Activated T-helper 1 cell treated with anti-CD3 and anti-CD28 coated beads, Interleukin-12 subunit alpha, Interleukin-12 subunit beta, Interleukin-2, Interleukin-4 antibody, amounts not matched to agents 30 ng/mL and 10 ng/mL and 1 ng/mL, durations not matched to agents 14 hours and 24 hours and 36 hours (primary cell): Measurements from ENCODE around the gene MAN1C1. TPM values are rescaled to one million over a fixed set of nuclear protein-coding genes. Genes with fewer than 3 reads are reported as not detected.
"Not testable (repeated sequence)": the region's sequence is repeated elsewhere in the genome, so short reads cannot be mapped to it uniquely, and the experiment has no call there.

ENCODE experiments used
- DNase-seq: peaks from one replicate; pipeline ENCODE4 v3.0.0; 2021; ENCODE audit warnings: low spot score
- H3K27ac Mint-ChIP-seq: one replicate; pipeline ENCODE4 v1.8.0; 2021; ENCODE audit warnings: mild to moderate bottlenecking, mixed read lengths
- H3K27me3 Mint-ChIP-seq: one replicate; pipeline ENCODE4 v1.8.0; 2022; ENCODE audit warnings: mild to moderate bottlenecking, moderate library complexity, mixed read lengths; ENCODE audit not compliant: insufficient read depth
- H3K36me3 Mint-ChIP-seq: one replicate; pipeline ENCODE4 v1.8.0; 2021; ENCODE audit warnings: low read depth, mixed read lengths
- H3K4me1 Mint-ChIP-seq: one replicate; pipeline ENCODE4 v1.8.0; 2021; ENCODE audit warnings: low read depth, mixed read lengths
- H3K4me3 Mint-ChIP-seq: one replicate; pipeline ENCODE4 v1.8.0; 2021; ENCODE audit warnings: mild to moderate bottlenecking, moderate library complexity, mixed read lengths
- H3K9me3 Mint-ChIP-seq: one replicate; pipeline ENCODE4 v1.8.0; 2021; ENCODE audit warnings: mixed read lengths
- intact Hi-C: fragments of 100-400 bp; cut with micrococcal nuclease; formaldehyde crosslinking; loops from one replicate; pipeline ENCODE4 v1.15.1; 2024
- total RNA-seq: library from RNA; stranded (reverse); gene quantifications from 2 replicates; pipeline ENCODE4 v1.2.3, GENCODE V29; 2022

Gene MAN1C1
- total RNA-seq, 1 donor from 2014 or later: 0.83 TPM

DNA sequence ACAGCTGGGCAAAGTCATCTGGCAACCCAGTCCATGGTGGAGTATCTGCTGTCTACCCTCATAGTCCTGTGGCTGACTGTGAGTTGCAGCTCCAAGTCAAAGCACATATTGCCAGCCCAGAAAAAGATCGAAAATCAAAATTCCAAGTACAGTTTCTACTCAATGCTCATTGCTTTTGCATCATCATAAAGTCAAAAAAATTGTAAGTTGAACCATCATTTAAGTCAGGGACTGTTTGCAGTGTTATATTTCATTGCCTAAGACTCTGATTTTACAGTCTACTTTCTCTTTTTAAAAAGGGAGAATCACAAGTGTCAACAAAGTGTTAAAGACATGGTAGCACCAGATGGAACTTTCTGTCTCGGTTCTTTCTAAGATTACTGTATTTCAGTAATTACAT is 22.7 kb upstream of the MAN1C1 start:
- peaks cover 36% of the 10 kb centered on the region for H3K27me3 Mint-ChIP-seq
- H3K4me3 Mint-ChIP-seq: no peak overlapping the region
- DNase-seq: no peak
- H3K4me1 Mint-ChIP-seq: no peaks in the 10 kb centered on the region
- intact Hi-C loops: no loop called here
- no peak overlapping the region for H3K27ac Mint-ChIP-seq
- peaks cover 2% of the 10 kb centered on the region for H3K9me3 Mint-ChIP-seq
- peaks cover 3% of the 10 kb centered on the region for H3K36me3 Mint-ChIP-seq

DNA sequence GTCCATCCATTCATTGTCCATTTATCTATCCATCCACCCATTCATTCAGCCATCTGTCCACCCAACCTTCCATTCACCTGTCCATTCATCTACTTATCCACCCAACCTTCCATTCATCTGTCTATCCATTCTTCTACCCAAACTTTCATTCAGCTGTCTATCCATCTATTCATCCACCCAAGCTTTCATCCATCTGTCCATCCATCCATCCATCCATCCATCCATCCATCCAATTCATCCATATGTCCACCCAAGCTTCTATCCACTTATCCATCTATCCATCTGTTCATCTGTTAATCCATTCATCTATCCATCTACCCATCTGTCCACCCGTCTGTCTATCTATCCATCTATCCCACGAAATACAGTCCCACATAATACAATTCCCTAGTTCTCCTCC is 21.6 kb upstream of the MAN1C1 start:
- Mint-ChIP-seq H3K36me3 (peaks cover 3% of the 10 kb centered on the region), H3K4me1 (no peaks in the 10 kb centered on the region), H3K9me3 (peaks cover 5% of the 10 kb centered on the region), H3K27ac (no peak overlapping the region), H3K4me3 (no peak overlapping the region), H3K27me3 (peaks cover 44% of the 10 kb centered on the region)
- DNase-seq: no peak
- intact Hi-C loops: no loop called here

DNA sequence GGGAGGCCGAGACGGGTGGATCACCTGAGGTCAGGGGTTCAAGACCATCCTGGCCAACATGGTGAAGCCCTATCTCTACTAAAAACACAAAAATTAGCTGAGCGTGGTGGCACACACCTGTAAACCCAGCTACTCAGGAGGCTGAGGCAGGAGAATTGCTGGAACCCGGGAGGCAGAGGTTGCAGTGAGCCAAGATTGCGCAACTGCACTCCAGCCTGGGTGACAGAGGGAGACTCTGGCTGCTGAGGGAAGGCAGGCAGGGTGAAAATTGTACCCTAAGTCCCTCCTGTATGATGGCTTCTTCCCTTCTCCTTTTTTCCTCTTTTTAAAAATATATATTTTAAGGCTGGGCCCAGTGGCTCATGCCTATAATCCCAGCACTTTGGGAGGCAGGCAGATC is 19.9 kb upstream of the MAN1C1 start:
- DNase-seq, H3K27ac Mint-ChIP-seq, H3K9me3 Mint-ChIP-seq, intact Hi-C loops, H3K36me3 Mint-ChIP-seq, H3K4me1 Mint-ChIP-seq, H3K4me3 Mint-ChIP-seq: not testable (repeated sequence)
- peaks cover 40% of the 10 kb centered on the region for H3K27me3 Mint-ChIP-seq

DNA sequence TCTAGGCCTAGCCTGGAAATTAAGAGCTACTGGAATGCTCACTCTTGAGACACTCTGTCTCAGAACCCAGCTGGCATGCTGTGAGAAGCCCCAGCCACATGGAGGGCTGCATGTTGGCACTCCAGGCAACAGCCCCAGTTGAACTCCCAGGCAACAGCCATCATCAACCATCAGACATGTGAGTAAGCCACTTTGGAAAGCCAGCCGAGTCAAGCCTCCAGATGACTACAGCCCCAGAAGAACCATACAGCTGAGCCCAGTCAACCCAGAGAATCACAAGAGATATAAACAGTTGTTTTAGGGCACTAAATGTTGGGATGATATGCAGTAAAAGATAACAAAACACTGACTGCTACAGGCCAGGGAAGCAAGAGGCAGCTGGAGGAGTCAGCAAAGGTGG is 17.7 kb upstream of the MAN1C1 start:
- intact Hi-C loops: no loop called here
- Mint-ChIP-seq H3K36me3 (peaks cover 3% of the 10 kb centered on the region), H3K4me3 (no peak overlapping the region)

DNA sequence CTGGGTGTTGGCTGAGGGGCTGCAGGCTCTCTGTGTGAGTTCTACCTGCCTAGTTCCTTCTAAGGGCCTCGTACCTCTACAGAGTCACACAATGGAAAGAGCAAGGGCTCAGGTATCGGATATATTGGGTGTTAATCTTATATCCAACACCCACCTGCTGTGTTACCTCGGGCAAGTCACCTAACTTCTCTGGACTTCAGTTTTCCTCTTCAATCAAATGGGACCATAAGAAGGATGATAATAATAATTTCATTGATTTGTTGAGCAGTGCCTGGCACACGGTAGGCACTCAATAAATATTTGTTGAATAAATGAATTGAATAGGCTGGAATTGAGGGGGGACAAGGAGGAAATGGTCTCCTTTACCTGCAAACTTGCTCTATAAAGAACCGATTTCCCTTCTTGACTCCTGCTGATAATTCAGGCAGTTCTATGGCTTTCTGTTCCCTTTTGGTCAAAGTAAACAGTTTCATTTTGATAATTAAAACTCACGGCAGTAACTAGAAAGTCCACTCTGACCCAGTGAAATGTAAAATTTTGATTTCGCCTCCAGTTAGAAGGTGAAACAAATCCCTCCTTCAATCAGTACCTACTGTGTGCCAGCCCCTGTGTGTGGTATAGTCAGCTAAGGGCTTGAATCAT is 16.5 kb upstream of the MAN1C1 start:
- no peaks in the 10 kb centered on the region for H3K4me1 Mint-ChIP-seq
- H3K36me3 Mint-ChIP-seq: peaks cover 3% of the 10 kb centered on the region
- H3K9me3 Mint-ChIP-seq: peaks cover 5% of the 10 kb centered on the region
- H3K4me3 Mint-ChIP-seq: no peak overlapping the region
- intact Hi-C loops: no loop called here
- no peak for DNase-seq
- peaks cover 42% of the 10 kb centered on the region for H3K27me3 Mint-ChIP-seq
- H3K27ac Mint-ChIP-seq: no peak overlapping the region

More for the DNA sequence above, 17.7 kb upstream of the MAN1C1 start:
- no peak for DNase-seq
- Mint-ChIP-seq H3K9me3 (peaks cover 5% of the 10 kb centered on the region), H3K27ac (no peak overlapping the region), H3K4me1 (no peaks in the 10 kb centered on the region), H3K27me3 (peaks cover 40% of the 10 kb centered on the region)

DNA sequence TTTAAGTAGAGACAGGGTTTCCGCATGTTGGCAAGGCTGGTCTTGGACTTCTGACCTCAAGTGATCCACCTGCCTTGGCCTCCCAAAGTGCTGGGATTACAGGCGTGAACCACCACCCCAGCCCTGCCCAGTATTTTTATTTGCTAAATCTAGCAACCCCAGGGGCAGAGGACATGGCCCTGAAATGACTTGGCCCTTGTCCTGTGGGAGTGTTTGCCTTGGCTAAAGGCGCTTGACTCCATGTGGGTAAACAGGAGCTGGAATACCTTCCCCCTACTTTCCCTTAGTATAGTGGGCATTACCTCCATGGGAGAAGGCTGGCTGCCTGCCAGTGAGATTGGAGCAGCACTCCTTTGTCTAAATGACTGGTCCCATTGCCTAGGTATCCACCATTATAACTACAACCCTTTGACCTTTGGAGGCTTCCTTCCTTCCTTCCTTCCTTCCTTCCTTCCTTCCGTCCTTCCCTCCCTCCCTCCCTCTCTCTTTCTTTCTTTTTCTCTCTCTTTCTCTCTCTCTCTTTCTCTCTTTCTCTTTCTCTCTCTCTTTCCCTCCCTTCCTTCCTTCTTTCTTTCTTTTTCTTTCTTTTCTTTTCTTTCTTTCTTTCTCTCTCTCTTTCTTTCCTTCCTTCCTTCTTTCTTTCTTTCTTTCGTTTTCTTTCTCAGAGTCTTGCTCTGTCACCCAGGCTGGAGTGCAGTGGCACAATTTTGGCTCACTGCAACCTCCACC is 15.5 kb upstream of the MAN1C1 start:
- H3K27ac Mint-ChIP-seq, H3K4me3 Mint-ChIP-seq, H3K4me1 Mint-ChIP-seq, H3K36me3 Mint-ChIP-seq, DNase-seq, H3K9me3 Mint-ChIP-seq, intact Hi-C loops: not testable (repeated sequence)
- H3K27me3 Mint-ChIP-seq: peaks cover 43% of the 10 kb centered on the region

DNA sequence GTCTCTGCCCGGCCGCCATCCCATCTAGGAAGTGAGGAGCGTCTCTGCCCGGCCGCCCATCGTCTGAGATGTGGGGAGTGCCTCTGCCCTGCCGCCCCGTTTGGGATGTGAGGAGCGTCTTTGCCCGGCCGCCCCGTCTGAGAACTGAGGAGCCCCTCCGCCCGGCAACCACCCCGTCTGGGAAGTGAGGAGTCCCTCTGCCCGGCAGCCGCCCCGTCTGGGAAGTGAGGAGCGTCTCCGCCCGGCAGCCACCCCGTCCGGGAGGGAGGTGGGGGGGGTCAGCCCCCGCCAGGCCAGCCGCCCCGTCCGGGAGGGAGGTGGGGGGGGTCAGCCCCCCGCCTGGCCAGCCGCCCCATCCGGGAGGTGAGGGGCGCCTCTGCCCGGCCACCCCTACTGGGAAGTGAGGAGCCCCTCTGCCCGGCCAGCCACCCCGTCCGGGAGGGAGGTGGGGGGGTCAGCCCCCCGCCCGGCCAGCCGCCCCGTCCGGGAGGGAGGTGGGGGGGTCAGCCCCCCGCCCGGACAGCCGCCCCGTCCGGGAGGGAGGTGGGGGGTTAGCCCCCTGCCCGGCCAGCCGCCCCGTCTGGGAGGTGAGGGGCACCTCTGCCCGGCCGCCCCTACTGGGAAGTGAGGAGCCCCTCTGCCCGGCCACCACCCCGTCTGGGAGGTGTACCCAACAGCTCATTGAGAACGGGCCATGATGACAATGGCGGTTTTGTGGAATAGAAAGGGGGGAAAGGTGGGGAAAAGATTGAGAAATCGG is 12.6 kb upstream of the MAN1C1 start:
- H3K27ac Mint-ChIP-seq, DNase-seq, H3K4me1 Mint-ChIP-seq, H3K36me3 Mint-ChIP-seq, H3K9me3 Mint-ChIP-seq, H3K4me3 Mint-ChIP-seq, intact Hi-C loops: not testable (repeated sequence)
- peaks cover 46% of the 10 kb centered on the region for H3K27me3 Mint-ChIP-seq

DNA sequence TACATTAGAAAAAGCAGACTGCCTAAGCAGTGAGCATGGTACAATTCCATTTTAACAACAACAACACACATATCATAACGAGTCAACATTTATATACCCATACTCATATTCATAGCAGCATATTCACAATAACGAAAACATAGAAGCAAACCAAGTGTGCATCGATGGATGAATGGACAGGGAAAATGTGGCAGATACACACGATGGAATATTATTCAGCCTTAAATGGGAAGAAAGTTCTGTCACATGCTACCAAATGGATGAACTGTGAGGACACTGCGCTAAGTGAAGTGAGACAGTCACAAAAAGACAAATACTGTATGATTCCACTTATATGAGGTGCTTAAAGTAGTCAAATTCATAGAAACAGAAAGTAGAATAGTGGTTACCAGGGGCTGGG is 9.5 kb upstream of the MAN1C1 start:
- no peaks in the 10 kb centered on the region for H3K4me1 Mint-ChIP-seq
- intact Hi-C loops: loop anchor here (5.0 kb wide), 1 partner anchor 35 kb away; no protein-coding TSS in a partner anchor
- H3K27me3 Mint-ChIP-seq: peaks cover 59% of the 10 kb centered on the region
- no peak for DNase-seq
- H3K9me3 Mint-ChIP-seq: no peaks in the 10 kb centered on the region
- H3K36me3 Mint-ChIP-seq: no peaks in the 10 kb centered on the region
- H3K4me3 Mint-ChIP-seq: no peak overlapping the region
- no peak overlapping the region for H3K27ac Mint-ChIP-seq

DNA sequence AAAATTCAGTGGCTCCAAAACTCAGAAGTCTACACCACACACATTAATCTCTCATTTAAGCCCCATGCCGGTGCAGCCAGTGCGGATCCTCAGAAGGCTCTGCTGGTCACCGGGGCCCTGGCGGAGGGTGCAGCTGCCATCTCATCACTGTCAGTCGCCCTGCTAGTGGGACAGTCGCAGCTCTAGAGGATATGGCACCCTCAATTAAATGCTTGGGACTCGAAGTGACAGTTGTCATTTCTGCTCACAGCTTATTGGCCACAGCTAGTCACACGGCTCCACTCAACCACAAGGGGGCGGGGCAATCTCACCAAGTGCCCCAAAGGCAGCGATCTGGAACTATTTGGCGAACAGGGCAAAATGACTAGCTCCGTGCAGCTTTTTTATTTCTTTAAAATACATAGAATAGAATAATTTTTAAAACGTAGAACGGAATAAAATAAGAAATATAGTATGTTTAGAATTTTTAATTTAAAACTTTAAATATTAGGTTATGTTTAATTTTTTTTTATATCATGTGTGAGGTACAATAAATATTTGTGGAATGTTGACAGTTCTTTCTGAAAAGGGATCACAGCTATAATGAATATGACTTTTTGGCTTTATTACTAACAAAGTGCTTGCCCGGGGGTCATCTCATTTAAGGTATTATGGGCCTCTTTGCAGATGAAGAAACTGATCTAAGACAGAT is 8.0 kb upstream of the MAN1C1 start:
- peaks cover 71% of the 10 kb centered on the region for H3K27me3 Mint-ChIP-seq
- H3K4me3 Mint-ChIP-seq: no peak overlapping the region
- H3K9me3 Mint-ChIP-seq: no peaks in the 10 kb centered on the region
- no peak overlapping the region for H3K27ac Mint-ChIP-seq
- intact Hi-C loops: loop anchor here (1.0 to 5.0 kb wide), 2 partner anchors 34 to 188 kb away; no protein-coding TSS in a partner anchor
- peak; percentile 76 for DNase-seq
- no peaks in the 10 kb centered on the region for H3K36me3 Mint-ChIP-seq
- H3K4me1 Mint-ChIP-seq: no peaks in the 10 kb centered on the region

DNA sequence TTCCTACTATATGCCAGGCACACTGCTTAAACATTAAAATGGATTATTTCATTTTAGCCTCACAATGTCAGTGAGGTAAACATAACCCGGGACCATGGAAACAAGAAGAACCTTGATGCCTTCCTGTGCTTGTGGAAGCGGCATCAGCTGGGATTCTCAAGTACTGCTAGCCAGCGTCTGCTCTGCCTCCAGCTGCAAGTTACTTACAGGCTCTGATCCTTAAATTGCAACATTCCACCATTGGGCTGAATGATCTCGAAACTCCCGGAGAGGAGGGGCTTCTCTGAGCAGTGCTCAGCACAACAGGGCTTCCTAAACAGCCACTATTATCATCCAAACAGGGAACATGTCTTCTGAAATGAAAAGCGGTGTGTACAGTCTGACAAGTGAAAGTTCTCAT is 6.7 kb upstream of the MAN1C1 start:
- no peak overlapping the region for H3K27ac Mint-ChIP-seq
- H3K36me3 Mint-ChIP-seq: no peaks in the 10 kb centered on the region
- peaks cover 3% of the 10 kb centered on the region for H3K4me1 Mint-ChIP-seq
- DNase-seq: no peak
- H3K9me3 Mint-ChIP-seq: no peaks in the 10 kb centered on the region
- intact Hi-C loops: loop anchor here (5.0 kb wide), 1 partner anchor 32 kb away; no protein-coding TSS in a partner anchor
- H3K27me3 Mint-ChIP-seq: peaks cover 79% of the 10 kb centered on the region
- no peak overlapping the region for H3K4me3 Mint-ChIP-seq

DNA sequence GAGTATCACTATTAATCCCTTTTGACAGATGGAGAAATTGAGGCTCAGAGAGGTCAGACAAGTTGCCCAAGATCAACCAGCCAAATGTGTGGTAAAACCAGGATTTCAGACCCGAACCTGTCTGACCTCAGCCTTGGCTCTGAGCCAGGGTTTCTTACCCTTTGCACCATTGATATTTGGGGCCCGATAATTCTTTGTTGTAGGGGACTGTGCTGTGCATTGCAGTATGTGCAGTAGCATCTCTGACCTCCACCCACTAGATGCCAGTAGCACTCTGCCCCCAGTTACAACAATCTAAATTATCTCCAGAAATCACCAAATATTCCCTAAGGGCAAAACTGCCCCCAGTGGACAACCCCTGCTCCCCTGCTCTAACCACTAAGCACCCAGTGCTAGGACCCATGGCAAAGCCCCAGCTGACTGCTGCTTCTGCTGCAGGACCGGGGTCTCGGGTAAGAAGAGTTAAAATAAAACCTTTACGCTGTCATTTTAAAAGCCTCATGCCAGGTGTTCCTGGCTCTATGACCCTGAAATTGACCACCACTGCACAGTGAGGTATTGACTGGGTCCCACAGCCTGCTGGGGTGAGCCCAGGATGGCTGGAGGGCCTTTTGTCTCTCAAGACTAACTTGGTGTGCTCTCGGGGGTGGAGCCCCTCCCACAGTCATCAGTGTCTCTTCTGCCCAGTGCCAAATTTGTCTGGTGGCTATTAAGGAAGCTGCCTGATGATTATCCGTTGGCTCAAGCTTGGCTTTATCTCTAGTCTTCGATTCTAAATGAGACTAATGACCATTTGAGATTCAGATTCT is 5.6 kb upstream of the MAN1C1 start:
- Mint-ChIP-seq H3K36me3 (no peaks in the 10 kb centered on the region), H3K9me3 (no peaks in the 10 kb centered on the region), H3K27ac (no peak overlapping the region), H3K27me3 (peaks cover 77% of the 10 kb centered on the region), H3K4me1 (peaks cover 13% of the 10 kb centered on the region), H3K4me3 (no peak overlapping the region)
- DNase-seq: no peak
- intact Hi-C loops: no loop called here

DNA sequence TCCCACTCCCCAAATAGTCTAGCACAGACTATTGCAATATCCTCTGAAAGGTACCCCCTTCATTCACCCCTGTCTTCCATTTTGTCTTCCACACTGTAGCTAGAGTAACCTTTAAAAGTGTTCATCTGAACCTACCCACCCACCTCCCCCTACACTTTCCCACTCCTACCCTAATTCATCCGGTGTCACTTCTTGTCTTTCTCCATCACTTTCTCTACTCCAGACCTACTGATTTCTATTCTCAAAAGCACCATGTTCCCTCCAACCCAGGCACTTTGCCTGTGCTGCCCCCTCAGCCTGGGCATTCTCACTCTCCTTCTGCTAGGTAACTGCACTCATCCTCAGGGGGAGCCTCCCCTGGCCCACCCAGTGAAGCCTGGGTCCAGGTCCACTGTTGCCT is 4.7 kb upstream of the MAN1C1 start:
- intact Hi-C loops: loop anchor here (2.0 kb wide), 1 partner anchor 59 kb away; no protein-coding TSS in a partner anchor
- H3K27me3 Mint-ChIP-seq: peaks cover 70% of the 10 kb centered on the region
- H3K4me1 Mint-ChIP-seq: peaks cover 13% of the 10 kb centered on the region
- H3K27ac Mint-ChIP-seq: no peak overlapping the region
- no peaks in the 10 kb centered on the region for H3K36me3 Mint-ChIP-seq
- no peak for DNase-seq
- H3K9me3 Mint-ChIP-seq: no peaks in the 10 kb centered on the region
- no peak overlapping the region for H3K4me3 Mint-ChIP-seq
